H1 (cell line): ENCODE measurements around the gene FAM53A. TPM values are rescaled to one million over a fixed set of nuclear protein-coding genes. Genes with fewer than 3 reads are reported as not detected.

Experiments
- CTBP2 ChIP-seq: IDR thresholded peaks from 2 replicates; pipeline ENCODE4 v1.7.0; 2011; ENCODE audit warnings: borderline replicate concordance, mild to moderate bottlenecking, moderate library complexity, mixed read lengths, low read length; ENCODE audit not compliant: insufficient read depth, insufficient read length
- EP300 ChIP-seq, 2 experiments: IDR thresholded peaks; 1 replicate in 1 of 2; 2 replicates in 1 of 2; pipeline ENCODE4 v1.6.1; 2011 to 2012; ENCODE audit warnings: low read depth in 2 of 2, low read length in 2 of 2, mild to moderate bottlenecking in 2 of 2, borderline replicate concordance in 1 of 2, inconsistent platforms in 1 of 2, moderate library complexity in 1 of 2
- GTF2F1 ChIP-seq: IDR thresholded peaks from 2 replicates; pipeline ENCODE4 v1.6.1; 2012; ENCODE audit warnings: low read depth, low read length, improper control_type of control experiment, borderline replicate concordance
- PHF8 ChIP-seq: fragments of 200-600 bp; sonication (generic); conservative IDR thresholded peaks from 2 replicates; pipeline ENCODE4 v1.7.1; 2012; ENCODE audit warnings: low read depth, mild to moderate bottlenecking, inconsistent platforms, low read length, moderate library complexity
- POLR2AphosphoS5 ChIP-seq: IDR thresholded peaks from 2 replicates; pipeline ENCODE4 v1.6.1; 2011; ENCODE audit warnings: low read depth, low read length
- polyA plus RNA-seq, 7 experiments: library from polyadenylated mRNA; depleted of rRNA in 3 of 7; stranded (reverse) in 5 of 7; unstranded in 2 of 7; fragments of >200 nt in 5 of 7; fragments of 200-250 nt in 2 of 7; gene quantifications; 1 replicate in 5 of 7; 2 replicates in 1 of 7; 4 replicates in 1 of 7; pipeline versions ENCODE4 v1.2.1 to v1.2.3, GENCODE V29; 2011 to 2013; ENCODE audit warnings: missing spikeins in 2 of 7, mixed read lengths in 2 of 7
- total RNA-seq: library from RNA; stranded (reverse); fragmentation: NEBNext Ultra II Directional; extraction: Animal tissue kit (Norgen Biotek cat#: 25700); gene quantifications from 2 replicates; pipeline ENCODE4 v1.2.1, GENCODE V29; 2021
- TF ChIP-seq, protein P1 (sequence below): IDR thresholded peaks from 2 replicates; pipeline ENCODE4 v1.6.1; 2012; ENCODE audit warnings: inconsistent platforms

The FAM53A gene
- total and polyA plus RNA-seq, 2 of the 8 experiments (the other 6 are each of a cell fraction or from before 2014, with no cell fraction given): 1.9 to 2.0 TPM

DNA sequence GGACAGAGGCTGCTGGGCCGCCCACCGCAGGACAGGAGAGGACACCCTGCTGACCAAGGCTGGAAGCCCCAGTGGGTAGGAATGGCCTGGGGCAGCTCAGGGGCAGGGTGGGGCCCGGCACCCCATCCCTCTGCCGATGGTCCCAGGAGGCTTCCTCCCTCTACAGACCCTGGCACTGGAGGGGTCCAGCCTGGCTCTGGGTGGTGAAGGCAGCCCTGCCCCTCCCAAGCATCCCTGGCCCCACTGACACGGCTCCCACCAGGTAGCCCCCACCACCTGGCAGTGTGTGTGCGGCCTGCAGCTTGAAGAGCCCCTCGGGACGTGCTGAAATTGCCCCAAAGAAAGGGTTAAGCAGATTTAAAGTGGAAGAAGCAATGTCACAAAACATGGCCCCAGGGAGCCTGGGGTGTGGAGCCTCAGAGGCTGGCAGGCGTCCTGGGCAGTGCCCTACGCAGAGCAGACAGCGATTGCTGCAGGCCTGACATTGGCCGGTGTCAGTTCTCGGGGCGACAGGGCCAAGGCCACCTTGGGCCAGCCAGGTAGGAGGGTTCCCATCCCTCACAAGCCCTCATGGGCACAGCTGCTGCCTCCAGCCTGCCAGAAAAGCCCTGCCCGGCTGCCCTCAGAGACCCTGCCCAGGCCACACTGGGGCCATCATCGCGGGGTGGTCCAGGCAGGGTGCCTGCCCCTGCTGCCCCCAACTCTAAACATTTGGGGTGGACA lies 80.5 kb downstream of the FAM53A start (continued):
- TF ChIP-seq EP300 (IDR thresholded peaks at IDR 0.05; ENCODE audit: borderline replicate concordance in 1 of 2, low read depth in 2 of 2, low read length in 2 of 2) (no peak), CTBP2 (no peak), PHF8 (no peak), POLR2AphosphoS5 (no peak), GTF2F1 (no peak)
- TF ChIP-seq, protein P1, sequence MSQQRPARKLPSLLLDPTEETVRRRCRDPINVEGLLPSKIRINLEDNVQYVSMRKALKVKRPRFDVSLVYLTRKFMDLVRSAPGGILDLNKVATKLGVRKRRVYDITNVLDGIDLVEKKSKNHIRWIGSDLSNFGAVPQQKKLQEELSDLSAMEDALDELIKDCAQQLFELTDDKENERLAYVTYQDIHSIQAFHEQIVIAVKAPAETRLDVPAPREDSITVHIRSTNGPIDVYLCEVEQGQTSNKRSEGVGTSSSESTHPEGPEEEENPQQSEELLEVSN: no peak
